GM12892 (cell line): ENCODE results near the gene JOSD1.

Experiments used
- POLR2A ChIP-seq: IDR thresholded peaks from 2 replicates; pipeline ENCODE4 v1.6.1; 2011; ENCODE audit warnings: low read depth, low read length, control low read depth
- POLR2AphosphoS5 ChIP-seq: IDR thresholded peaks from 2 replicates; pipeline ENCODE4 v1.6.1; 2011; ENCODE audit warnings: low read depth, low read length, control low read depth
- TAF1 ChIP-seq: IDR thresholded peaks from 2 replicates; pipeline ENCODE4 v1.6.1; 2011; ENCODE audit warnings: low read depth, mild to moderate bottlenecking, control low read depth, low read length, borderline replicate concordance

DNA sequence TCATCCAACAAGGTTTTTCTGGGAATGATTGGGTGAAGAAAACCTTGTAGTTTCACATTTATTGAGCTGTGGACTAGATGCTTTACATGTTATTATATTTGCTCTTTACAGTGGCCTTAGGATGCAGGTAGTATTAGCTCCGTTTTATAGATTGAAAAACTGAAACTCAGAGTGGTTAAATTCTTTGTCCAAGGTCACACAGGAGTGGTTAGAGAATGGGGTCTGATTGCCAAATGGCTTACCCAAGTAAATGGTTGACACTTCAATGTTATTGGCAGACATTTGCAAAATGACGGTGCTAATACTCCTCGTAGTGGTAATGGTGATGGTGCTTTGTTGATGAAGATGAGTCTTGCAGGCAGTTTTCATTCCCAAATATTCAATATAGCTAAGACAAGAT, 7.2 kb upstream of the JOSD1 start:
- TF ChIP-seq POLR2A (no peak), TAF1 (no peak), POLR2AphosphoS5 (no peak)
